ENCODE results near the gene CCDC126. TPM values are rescaled to one million over a fixed set of nuclear protein-coding genes. Genes with fewer than 3 reads are reported as not detected.
A peak's percentile ranks its signal among the peaks of the same experiment; 100 is the strongest.

CCDC126 gene
- 8.9 TPM for total RNA-seq
- polyA plus RNA-seq (ENCODE audit: insufficient read depth, low read depth, low replicate concordance) = 5.2 TPM
- long read RNA-seq, donor 1, partial matches to known transcripts = 0 of 1 reads
- long read RNA-seq, donor 1, other reads (novel, unspliced or antisense) = 0 of 1 reads
- long read RNA-seq, donor 2, partial matches to known transcripts = 0 of 3 reads
- long read RNA-seq, donor 2, other reads (novel, unspliced or antisense) = 0 of 3 reads
- long read RNA-seq, donor 3, transcript CCDC126-201 (4 exons, 2,473 nt) = major isoform, 7 of 36 reads
- long read RNA-seq, donor 3, partial matches to known transcripts = 28 of 36 reads
- long read RNA-seq, donor 3, other reads (novel, unspliced or antisense) = 0 of 36 reads
- long read RNA-seq, donor 4, partial matches to known transcripts = 0 of 3 reads
- long read RNA-seq, donor 4, other reads (novel, unspliced or antisense) = 0 of 3 reads
- long read RNA-seq, donor 5 = 0 reads
- long read RNA-seq, donor 6, transcript CCDC126-201 (4 exons, 2,473 nt) = major isoform, 9 of 14 reads
- long read RNA-seq, donor 6, partial matches to known transcripts = 0 of 14 reads
- long read RNA-seq, donor 6, other reads (novel, unspliced or antisense) = 0 of 14 reads
- long read RNA-seq, donor 7, partial matches to known transcripts = 2 of 10 reads
- long read RNA-seq, donor 7, other reads (novel, unspliced or antisense) = 0 of 10 reads
- long read RNA-seq, donor 8, transcript CCDC126-201 (4 exons, 2,473 nt) = major isoform, 7 of 15 reads
- long read RNA-seq, donor 8, partial matches to known transcripts = 7 of 15 reads
- long read RNA-seq, donor 8, other reads (novel, unspliced or antisense) = 0 of 15 reads
- long read RNA-seq, donor 9, partial matches to known transcripts = 0 of 1 reads
- long read RNA-seq, donor 9, other reads (novel, unspliced or antisense) = 0 of 1 reads
- long read RNA-seq, donor 10, partial matches to known transcripts = 7 of 9 reads
- long read RNA-seq, donor 10, other reads (novel, unspliced or antisense) = 0 of 9 reads

GRCh38 chr7:23597094-23598091 lies at the start of gene CCDC126:
CCDC126 (plus strand) TSS chr7:23597382; CDS start chr7:23611316, 13,934 bp downstream.
- no peak for TF ChIP-seq CTCF (IDR thresholded peaks at IDR 0.05; ENCODE audit: borderline replicate concordance, extremely low read depth, insufficient read depth)
- H3K9ac ChIP-seq (ENCODE audit: low read length in 3 of 3) = peak within 1 kb of the TSS; percentile 56 to 93 (median 90)
- peak within 1 kb of the TSS; percentile 90 to 98 (median 91) for H3K4me3 ChIP-seq (ENCODE audit: low read length in 3 of 3)
- peak; percentile 95 to 97 (median 96) for DNase-seq
- no peak for FAIRE-seq
- peak within 1 kb of the TSS; percentile 88 to 94 for H3K27ac ChIP-seq (ENCODE audit: low read depth in 2 of 2, low read length in 2 of 2)
- no peaks in the 10 kb centered on the region for H3K27me3 ChIP-seq (ENCODE audit: control insufficient read depth, insufficient read depth, low read length)
- intact Hi-C loops (cut with DNase I) = no loop called here
- no peaks in the 10 kb centered on the region for H3K9me3 ChIP-seq (ENCODE audit: control insufficient read depth in 2 of 3, insufficient read depth in 1 of 3, low read length in 3 of 3)
- H3K36me3 ChIP-seq (ENCODE audit: control insufficient read depth in 2 of 3, insufficient read depth in 3 of 3, low read length in 3 of 3) = no peaks in the 10 kb centered on the region
- H3K4me1 ChIP-seq (ENCODE audit: control insufficient read depth in 2 of 3, insufficient read depth in 2 of 3, low read depth in 1 of 3, low read length in 3 of 3) = peaks cover 0 to 14% (median 0%) of the 10 kb centered on the region in 3 donors

GRCh38 chr7:23547662-23548061 lies 49.5 kb upstream of the CCDC126 start:
- no peak for TF ChIP-seq CTCF (IDR thresholded peaks at IDR 0.05; ENCODE audit: borderline replicate concordance, extremely low read depth, insufficient read depth)
- intact Hi-C loops (cut with DNase I) = no loop called here
- H3K4me1 ChIP-seq (ENCODE audit: control insufficient read depth in 2 of 3, insufficient read depth in 2 of 3, low read depth in 1 of 3, low read length in 3 of 3) = peaks cover 0 to 2% (median 0%) of the 10 kb centered on the region in 3 donors
- FAIRE-seq (no peak), DNase-seq (no peak)
- H3K9ac ChIP-seq (ENCODE audit: low read length in 3 of 3) = no peak overlapping the region
- no peak overlapping the region for H3K27ac ChIP-seq (ENCODE audit: low read depth in 2 of 2, low read length in 2 of 2)
- no peaks in the 10 kb centered on the region for H3K36me3 ChIP-seq (ENCODE audit: control insufficient read depth in 2 of 3, insufficient read depth in 3 of 3, low read length in 3 of 3)
- no peak overlapping the region for H3K4me3 ChIP-seq (ENCODE audit: low read length in 3 of 3)
- H3K9me3 ChIP-seq (ENCODE audit: control insufficient read depth in 2 of 3, insufficient read depth in 1 of 3, low read length in 3 of 3) = peaks cover 0 to 4% (median 0%) of the 10 kb centered on the region in 3 donors
- H3K27me3 ChIP-seq (ENCODE audit: control insufficient read depth, insufficient read depth, low read length) = no peaks in the 10 kb centered on the region

GRCh38 chr7:23558303-23558702 lies 38.9 kb upstream of the CCDC126 start:
- Histone ChIP-seq H3K27ac (ENCODE audit: low read depth in 2 of 2, low read length in 2 of 2) (no peak overlapping the region), H3K4me3 (ENCODE audit: low read length in 3 of 3) (no peak overlapping the region), H3K9ac (ENCODE audit: low read length in 3 of 3) (no peak overlapping the region), H3K27me3 (ENCODE audit: control insufficient read depth, insufficient read depth, low read length) (no peaks in the 10 kb centered on the region), H3K4me1 (ENCODE audit: control insufficient read depth in 2 of 3, insufficient read depth in 2 of 3, low read depth in 1 of 3, low read length in 3 of 3) (no peaks in the 10 kb centered on the region), H3K9me3 (ENCODE audit: control insufficient read depth in 2 of 3, insufficient read depth in 1 of 3, low read length in 3 of 3) (no peaks in the 10 kb centered on the region), H3K36me3 (ENCODE audit: control insufficient read depth in 2 of 3, insufficient read depth in 3 of 3, low read length in 3 of 3) (no peaks in the 10 kb centered on the region)
- DNase-seq (no peak), FAIRE-seq (peak; percentile 91)
- no peak for TF ChIP-seq CTCF (IDR thresholded peaks at IDR 0.05; ENCODE audit: borderline replicate concordance, extremely low read depth, insufficient read depth)
- intact Hi-C loops (cut with DNase I) = no loop called here
